ENCODE results near the gene TOMM5.

- TF ChIP-seq EZH2 (IDR thresholded peaks at IDR 0.05) (no peak), CTCF (IDR thresholded peaks at IDR 0.05) (no peak), EZH2phosphoT487 (IDR thresholded peaks at IDR 0.05) (no peak)
Measured at GRCh38 chr9:37559855-37560592, 32.4 kb downstream of the TOMM5 start.

Measured in neural progenitor cell (in vitro differentiated cells).